ENCODE measurements around the gene DNAJC18.

DNA sequence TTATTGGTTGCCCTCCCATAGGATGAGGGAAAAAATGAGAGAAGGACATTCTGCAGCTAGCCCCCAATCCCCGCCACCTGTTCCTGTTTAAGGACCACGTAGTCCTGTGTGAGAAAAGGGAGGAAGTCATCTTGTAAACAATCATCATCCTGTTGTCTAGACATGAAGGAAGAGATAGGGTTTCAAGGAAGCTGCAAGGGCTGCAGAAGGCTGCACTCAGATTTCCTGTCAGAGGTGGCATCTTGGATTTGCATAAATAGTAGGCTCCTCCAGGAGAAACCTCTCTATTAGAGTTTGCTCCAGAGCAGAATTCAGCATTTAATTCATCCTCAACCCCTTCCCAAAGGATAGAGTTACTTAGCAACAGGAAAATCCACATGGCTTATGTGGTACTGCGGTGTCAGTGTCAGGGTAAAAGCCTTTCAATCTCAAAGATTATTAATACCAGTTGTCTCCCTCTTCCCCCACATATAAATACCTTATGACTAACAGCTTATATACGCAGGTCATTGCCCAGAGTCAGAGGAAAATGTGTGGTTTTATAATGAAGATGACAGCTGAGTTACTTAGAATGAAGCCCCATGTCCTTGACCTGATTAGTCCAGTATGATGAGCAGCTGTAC lies 4.6 kb upstream of the DNAJC18 start:
- TF ChIP-seq CTCF (conservative IDR thresholded peaks at IDR 0.05; ENCODE audit: low read length) (no peak), EZH2phosphoT487 (IDR thresholded peaks at IDR 0.05; ENCODE audit: borderline replicate concordance) (no peak)
